ENCODE data around the gene ELFN2.

GRCh38 chr22:37449331-37450001 is 22.2 kb upstream of the ELFN2 start:
- TF ChIP-seq GLI4 (tag by site-specific recombination; IDR thresholded peaks at IDR 0.05) (no peak), CTCF (tag by site-specific recombination; IDR thresholded peaks at IDR 0.05) (no peak), ZBTB48 (tag by site-specific recombination; IDR thresholded peaks at IDR 0.05) (no peak), ZBTB8A (tag by site-specific recombination; IDR thresholded peaks at IDR 0.05) (no peak), ZEB2 (tag by site-specific recombination; IDR thresholded peaks at IDR 0.05) (no peak), KLF16 (tag by site-specific recombination; IDR thresholded peaks at IDR 0.05) (no peak), ZNF670 (tag by site-specific recombination; IDR thresholded peaks at IDR 0.05; ENCODE audit: low read depth) (no peak)
